PC-9 (cell line): Measurements from ENCODE around the gene ERCC4.

ENCODE experiments used
- EZH2 ChIP-seq: fragments of 200-600 bp; sonication (generic); IDR thresholded peaks from 2 replicates; pipeline ENCODE4 v1.8.0; 2017; ENCODE audit warnings: antibody characterized with exemption, low read depth
- TF ChIP-seq, protein P1 (sequence below): fragments of 200-600 bp; sonication (generic); conservative IDR thresholded peaks from 2 replicates; pipeline ENCODE4 v1.6.1; 2017; ENCODE audit warnings: mixed run types, antibody characterized with exemption, mild to moderate bottlenecking, moderate library complexity

DNA sequence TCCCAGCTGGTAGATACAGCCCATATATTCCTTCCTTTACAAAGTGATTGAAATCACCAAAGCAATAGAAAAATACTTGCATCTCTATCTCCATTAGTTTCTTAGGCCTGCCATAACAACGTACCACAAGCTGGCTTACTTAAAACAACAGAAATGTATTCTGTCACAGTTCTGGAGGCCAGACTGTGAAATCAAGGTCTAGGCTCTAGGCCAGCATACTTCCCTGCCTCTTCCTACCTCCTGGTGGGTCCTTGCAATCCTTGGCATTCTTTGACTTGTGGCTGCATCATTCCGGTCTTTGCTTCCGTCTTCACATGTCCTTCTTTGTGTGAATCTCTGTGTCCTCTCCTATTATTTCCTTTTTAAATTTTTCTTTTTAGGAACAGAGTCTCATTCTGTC is 62.5 kb downstream of the ERCC4 start:
- TF ChIP-seq, protein P1, sequence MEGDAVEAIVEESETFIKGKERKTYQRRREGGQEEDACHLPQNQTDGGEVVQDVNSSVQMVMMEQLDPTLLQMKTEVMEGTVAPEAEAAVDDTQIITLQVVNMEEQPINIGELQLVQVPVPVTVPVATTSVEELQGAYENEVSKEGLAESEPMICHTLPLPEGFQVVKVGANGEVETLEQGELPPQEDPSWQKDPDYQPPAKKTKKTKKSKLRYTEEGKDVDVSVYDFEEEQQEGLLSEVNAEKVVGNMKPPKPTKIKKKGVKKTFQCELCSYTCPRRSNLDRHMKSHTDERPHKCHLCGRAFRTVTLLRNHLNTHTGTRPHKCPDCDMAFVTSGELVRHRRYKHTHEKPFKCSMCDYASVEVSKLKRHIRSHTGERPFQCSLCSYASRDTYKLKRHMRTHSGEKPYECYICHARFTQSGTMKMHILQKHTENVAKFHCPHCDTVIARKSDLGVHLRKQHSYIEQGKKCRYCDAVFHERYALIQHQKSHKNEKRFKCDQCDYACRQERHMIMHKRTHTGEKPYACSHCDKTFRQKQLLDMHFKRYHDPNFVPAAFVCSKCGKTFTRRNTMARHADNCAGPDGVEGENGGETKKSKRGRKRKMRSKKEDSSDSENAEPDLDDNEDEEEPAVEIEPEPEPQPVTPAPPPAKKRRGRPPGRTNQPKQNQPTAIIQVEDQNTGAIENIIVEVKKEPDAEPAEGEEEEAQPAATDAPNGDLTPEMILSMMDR, result no peak
- TF ChIP-seq EZH2, result no peak
